ENCODE measurements around the gene SUPT16H.

The SUPT16H gene

GRCh38 chr14:21369949-21370679, 13.7 kb downstream of the SUPT16H start:
- no peak for DNase-seq (ENCODE audit: low read depth in 2 of 2)
- no peak for TF ChIP-seq CTCF (IDR thresholded peaks at IDR 0.05; ENCODE audit: low read depth, low read length)
- H3K4me3 ChIP-seq (replicated peaks in 1 of 2; ENCODE audit: low read depth in 2 of 2, low read length in 2 of 2): no peak overlapping the region

DNA sequence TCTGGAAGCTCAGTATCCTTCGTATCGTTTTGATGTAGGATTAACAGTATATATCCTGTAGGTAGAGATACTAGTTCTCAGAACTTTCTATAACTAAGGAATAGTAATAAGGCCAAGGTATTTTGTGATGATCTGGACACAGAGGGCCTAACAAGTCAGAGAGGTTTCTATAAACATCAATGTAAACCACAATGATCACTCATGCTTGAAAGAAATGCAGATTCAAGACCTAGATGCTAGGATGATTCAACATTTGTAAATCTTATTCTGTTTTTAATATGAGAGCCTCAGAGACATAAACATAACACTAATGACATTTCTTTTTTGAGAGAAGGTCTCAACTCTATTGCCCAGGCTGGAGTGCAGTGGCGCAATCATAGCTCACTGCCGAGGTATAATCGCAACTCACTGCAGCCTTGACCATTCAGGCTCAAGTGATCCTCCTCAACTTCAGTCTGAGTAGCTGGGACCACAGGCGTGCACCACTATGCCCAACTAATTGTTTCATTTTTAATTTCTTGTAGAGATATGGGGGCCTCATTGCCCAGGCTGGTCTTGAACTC, 16.2 kb downstream of the SUPT16H start:
- no peak overlapping the region for H3K4me3 ChIP-seq (replicated peaks in 1 of 2; ENCODE audit: low read depth in 2 of 2, low read length in 2 of 2)
- no peak for DNase-seq (ENCODE audit: low read depth in 2 of 2)
- no peak for TF ChIP-seq CTCF (IDR thresholded peaks at IDR 0.05; ENCODE audit: low read depth, low read length)

DNA sequence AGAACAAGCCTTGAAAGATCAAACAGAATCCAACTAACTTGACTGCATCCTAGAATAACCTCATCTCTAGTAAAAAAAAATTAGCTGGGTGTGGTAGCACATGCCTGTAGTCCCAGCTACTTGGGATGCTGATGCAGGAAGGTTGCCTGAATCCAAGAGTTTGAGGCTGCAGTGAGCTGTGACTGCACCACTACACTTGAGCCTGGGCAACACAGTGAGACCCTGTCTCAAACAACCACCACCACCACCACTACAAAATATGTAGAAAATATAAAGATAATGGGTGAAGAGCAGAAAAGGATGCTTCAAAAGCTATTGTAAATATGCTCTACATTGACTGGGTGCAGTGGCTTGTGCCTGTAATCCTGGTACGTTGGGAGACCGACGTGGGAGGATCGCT, 27.3 kb downstream of the SUPT16H start:
- no peak overlapping the region for H3K4me3 ChIP-seq (replicated peaks in 1 of 2; ENCODE audit: low read depth in 2 of 2, low read length in 2 of 2)
- DNase-seq (ENCODE audit: low read depth in 2 of 2): no peak
- TF ChIP-seq CTCF (IDR thresholded peaks at IDR 0.05; ENCODE audit: low read depth, low read length): no peak

DNA sequence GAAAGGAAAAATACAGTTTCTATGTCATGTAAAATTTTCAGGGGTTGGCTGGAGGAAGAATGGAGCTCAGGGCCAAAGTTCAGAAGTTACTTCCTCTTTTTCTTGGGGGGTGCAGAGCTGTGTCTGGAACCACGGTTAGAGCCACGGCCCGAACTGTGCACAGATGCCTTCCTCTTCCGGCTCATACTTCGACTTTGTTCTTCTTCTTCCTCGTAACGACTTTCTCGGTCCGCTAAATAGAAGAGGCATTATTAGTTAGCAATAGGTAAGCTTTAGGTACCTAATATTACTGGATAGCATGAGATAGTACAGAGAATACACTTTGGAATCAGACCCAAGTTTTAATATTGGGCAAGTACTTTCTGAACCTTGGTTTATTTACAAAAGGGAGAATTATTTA, 31.2 kb downstream of the SUPT16H start:
- no peak for DNase-seq (ENCODE audit: low read depth in 2 of 2)
- H3K4me3 ChIP-seq (replicated peaks in 1 of 2; ENCODE audit: low read depth in 2 of 2, low read length in 2 of 2): no peak overlapping the region
- no peak for TF ChIP-seq CTCF (IDR thresholded peaks at IDR 0.05; ENCODE audit: low read depth, low read length)

- no peak for DNase-seq (ENCODE audit: low read depth in 2 of 2)
- H3K4me3 ChIP-seq (replicated peaks in 1 of 2; ENCODE audit: low read depth in 2 of 2, low read length in 2 of 2): no peak overlapping the region
- TF ChIP-seq CTCF (IDR thresholded peaks at IDR 0.05; ENCODE audit: low read depth, low read length): no peak
These were observed 33.3 kb downstream of the SUPT16H start for GRCh38 chr14:21350539-21350938.

GRCh38 chr14:21347201-21347600, 36.6 kb downstream of the SUPT16H start:
- no peak for TF ChIP-seq CTCF (IDR thresholded peaks at IDR 0.05; ENCODE audit: low read depth, low read length)
- no peak overlapping the region for H3K4me3 ChIP-seq (replicated peaks in 1 of 2; ENCODE audit: low read depth in 2 of 2, low read length in 2 of 2)
- DNase-seq (ENCODE audit: low read depth in 2 of 2): no peak
